GM23248 (cell line): ENCODE results near the gene PCNX4. TPM values are rescaled to one million over a fixed set of nuclear protein-coding genes. Genes with fewer than 3 reads are reported as not detected.

ENCODE experiments used
- DNase-seq: peaks from one replicate; pipeline ENCODE4 v3.0.0-alpha.2; 2015
- H2AFZ ChIP-seq: fragments of 200-600 bp; sonication (generic); 2 replicates; pipeline ENCODE4 v1.6.1; 2016; ENCODE audit warnings: antibody characterized with exemption
- H3F3A ChIP-seq: fragments of 200-600 bp; sonication (generic); 2 replicates; pipeline ENCODE4 v1.6.1; 2016; ENCODE audit warnings: mild to moderate bottlenecking, antibody characterized with exemption, mixed run types; ENCODE audit not compliant: insufficient read depth
- H3K27ac ChIP-seq: fragments of 200-600 bp; sonication (generic); 2 replicates; pipeline ENCODE4 v1.5.1; 2016; ENCODE audit warnings: mild to moderate bottlenecking
- H3K27me3 ChIP-seq: fragments of 200-600 bp; sonication (generic); replicated peaks from 2 replicates; pipeline ENCODE4 v1.6.1; 2016; ENCODE audit warnings: mild to moderate bottlenecking; ENCODE audit not compliant: insufficient read depth
- H3K36me3 ChIP-seq: fragments of 200-600 bp; sonication (generic); 2 replicates; pipeline ENCODE4 v1.6.1; 2016; ENCODE audit warnings: low read depth, mild to moderate bottlenecking
- H3K4me1 ChIP-seq: fragments of 200-600 bp; sonication (generic); 2 replicates; pipeline ENCODE4 v1.6.1; 2016; ENCODE audit warnings: mild to moderate bottlenecking; ENCODE audit not compliant: insufficient read depth
- H3K4me2 ChIP-seq: fragments of 200-600 bp; sonication (generic); one replicate; pipeline ENCODE4 v1.6.1; 2016; ENCODE audit warnings: mild to moderate bottlenecking; ENCODE audit not compliant: unreplicated experiment
- H3K4me3 ChIP-seq: fragments of 200-600 bp; sonication (generic); 2 replicates; pipeline ENCODE4 v1.5.1; 2016; ENCODE audit warnings: mild to moderate bottlenecking
- H3K79me2 ChIP-seq: fragments of 200-600 bp; sonication (generic); 2 replicates; pipeline ENCODE4 v1.6.1; 2016; ENCODE audit warnings: mild to moderate bottlenecking; ENCODE audit not compliant: insufficient read depth
- H3K9ac ChIP-seq: fragments of 200-600 bp; sonication (generic); 2 replicates; pipeline ENCODE4 v1.6.1; 2016; ENCODE audit warnings: mild to moderate bottlenecking
- H3K9me2 ChIP-seq: fragments of 200-600 bp; sonication (generic); 2 replicates; pipeline ENCODE4 v1.6.1; 2016; ENCODE audit warnings: mixed run types, mild to moderate bottlenecking, moderate library complexity; ENCODE audit not compliant: insufficient read depth
- H3K9me3 ChIP-seq: fragments of 200-600 bp; sonication (generic); one replicate; pipeline ENCODE4 v1.6.1; 2017; ENCODE audit warnings: low read depth
- H4K20me1 ChIP-seq: fragments of 200-600 bp; sonication (generic); 2 replicates; pipeline ENCODE4 v1.6.0; 2016; ENCODE audit not compliant: insufficient read depth
- EZH2 ChIP-seq: fragments of 200-600 bp; sonication (generic); IDR thresholded peaks from 2 replicates; pipeline ENCODE4 v1.6.1; 2018; ENCODE audit warnings: antibody characterized with exemption, mild to moderate bottlenecking; ENCODE audit not compliant: insufficient read depth, poor library complexity, severe bottlenecking
- EZH2phosphoT487 ChIP-seq: fragments of 200-600 bp; sonication (generic); IDR thresholded peaks from 2 replicates; pipeline ENCODE4 v1.6.1; 2018; ENCODE audit warnings: antibody characterized with exemption, moderate library complexity, mild to moderate bottlenecking, low read depth; ENCODE audit not compliant: insufficient read depth
- WGBS, 2 experiments: methylation state at CpG; one replicate each; pipeline ENCODE4 v1.1.6; 2015 to 2017; ENCODE audit warnings: low lambda C conversion rate in 2 of 2, low coverage in 1 of 2; ENCODE audit errors: missing lambda C conversion rate in 2 of 2; 5-methylcytosine and 5-hydroxymethylcytosine counted together
- in situ Hi-C: fragments of 300-500 bp; cut with MboI; formaldehyde crosslinking; loops from 2 replicates; pipeline ENCODE4 v1.15.0; 2020
- polyA plus RNA-seq: library from polyadenylated mRNA; unstranded; fragments of >200 nt; fragmentation: Nextera tagmentation; extraction: Ambion mirVana; gene quantifications from 2 replicates; pipeline ENCODE4 v1.2.1, GENCODE V29; 2016
- total RNA-seq: library from RNA; depleted of rRNA; stranded (reverse); fragments of >200 nt; shearing (Covaris generic); gene quantifications from 2 replicates; pipeline ENCODE4 v1.2.3, GENCODE V29; 2014

The PCNX4 gene
- total and polyA plus RNA-seq, 2 experiments from 2014 or later = 39.4 to 44.3 TPM

DNA sequence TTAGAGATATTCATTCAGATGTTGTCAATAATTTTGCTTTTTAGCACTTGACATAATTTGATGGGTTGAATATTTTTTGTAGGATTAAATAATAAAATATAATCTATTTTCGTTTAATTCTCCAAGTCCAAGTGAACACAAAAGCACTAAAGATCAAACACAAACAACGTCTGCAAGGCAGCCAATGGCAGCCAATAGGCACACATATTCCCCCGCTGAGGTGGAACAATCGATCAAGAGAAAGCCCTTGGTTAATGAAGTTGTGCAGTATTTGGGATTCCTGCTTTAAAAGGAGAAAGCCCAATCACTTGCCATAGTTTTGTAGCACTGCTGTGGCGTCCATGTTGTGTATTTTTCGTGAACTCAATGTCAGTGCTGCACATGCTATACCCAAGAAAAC, 72.0 kb downstream of the PCNX4 start:
- peak overlapping the region; percentile 87 for H3K4me3 ChIP-seq

DNA sequence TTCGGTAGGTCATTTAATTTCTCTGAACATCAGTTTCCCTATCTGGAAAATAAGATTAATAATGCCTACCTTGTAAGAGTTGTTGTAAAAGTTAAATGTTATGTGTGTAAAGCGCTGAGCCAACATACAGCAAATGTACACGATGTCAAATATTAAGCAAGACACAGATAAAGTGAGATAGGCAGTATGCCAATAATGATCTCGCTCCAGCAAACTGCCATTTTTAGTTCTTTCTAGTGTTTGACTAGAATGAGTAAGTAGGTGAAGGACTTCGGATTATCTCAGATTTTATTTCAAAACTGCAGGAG, 72.6 kb downstream of the PCNX4 start:
- no peaks in the 10 kb centered on the region for H3K36me3 ChIP-seq

More for the DNA sequence above, 72.0 kb downstream of the PCNX4 start:
- in situ Hi-C loops = no loop called here
- peak overlapping the region; percentile 84 for H3K4me2 ChIP-seq
- TF ChIP-seq EZH2 (no peak), EZH2phosphoT487 (no peak)
- H3K9me2 ChIP-seq = no peaks in the 10 kb centered on the region
- H3K27me3 ChIP-seq = no peaks in the 10 kb centered on the region
- H3F3A ChIP-seq = peaks cover 8% of the 10 kb centered on the region
- DNase-seq = peak; percentile 5
- WGBS, 2 experiments = 71 to 72% methylated on average over 6 of the region's 6 CpGs
- H3K4me1 ChIP-seq = peaks cover 21% of the 10 kb centered on the region
- H3K27ac ChIP-seq = no peak overlapping the region
- H3K79me2 ChIP-seq = peaks cover 53% of the 10 kb centered on the region
- H4K20me1 ChIP-seq = no peaks in the 10 kb centered on the region
- H3K36me3 ChIP-seq = no peaks in the 10 kb centered on the region
- no peak overlapping the region for H3K9ac ChIP-seq
- H2AFZ ChIP-seq = 0 out of 2 replicates have a peak overlapping the region, but pooled peaks have one; percentile 91
- no peaks in the 10 kb centered on the region for H3K9me3 ChIP-seq

DNA sequence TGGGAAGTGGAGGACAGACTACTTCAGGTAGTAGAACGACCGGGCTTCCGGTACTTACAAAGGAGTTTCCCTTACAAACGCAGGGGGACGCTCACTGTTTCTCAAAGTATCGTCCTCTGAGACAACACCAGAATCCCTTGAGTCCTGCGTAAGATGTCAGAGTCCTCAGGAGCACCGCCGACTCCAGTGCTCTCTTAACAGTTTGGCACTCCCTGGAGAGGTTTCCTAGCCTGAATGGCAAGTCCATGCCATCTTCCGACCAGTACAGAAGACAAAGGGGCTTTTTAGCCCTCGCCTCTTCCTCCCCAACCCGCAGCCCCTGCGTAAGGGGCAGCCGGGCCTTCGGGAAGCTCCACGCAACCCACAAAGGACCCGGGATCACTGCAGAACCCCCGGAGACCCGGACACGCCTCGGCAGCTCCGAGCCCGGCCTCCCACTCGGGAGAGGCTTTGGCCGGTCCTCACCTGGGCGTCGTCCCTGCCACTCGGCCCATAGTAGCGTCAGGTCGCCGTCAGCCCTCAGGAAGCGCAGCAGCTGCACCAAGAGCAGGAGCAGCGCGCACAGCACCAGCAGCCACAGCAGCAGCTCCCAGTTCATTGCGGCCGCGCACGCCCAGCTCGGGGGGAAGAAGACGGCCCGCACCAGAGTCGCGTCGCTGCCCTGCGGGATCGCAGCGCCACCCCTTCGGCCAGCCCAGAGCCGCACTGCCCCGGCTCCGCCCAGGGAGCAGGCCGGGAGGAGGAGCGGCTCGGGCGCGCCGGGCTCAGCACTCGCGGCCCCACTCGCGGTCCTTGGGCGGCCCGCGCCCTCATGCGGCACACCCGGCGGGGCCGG, 73.2 kb downstream of the PCNX4 start, which contains the start of gene DHRS7:
Gene DHRS7, minus strand, starts transcription at position 687 of the 835 bp plus-strand sequence. Its CDS starts 89 bp downstream, at position 598.
- peaks cover 8% of the 10 kb centered on the region for H3F3A ChIP-seq
- no peaks in the 10 kb centered on the region for H3K36me3 ChIP-seq
- in situ Hi-C loops = no loop called here
- DNase-seq = peak; percentile 92
- peak within 1 kb of the TSS; percentile 87 for H3K9ac ChIP-seq
- H4K20me1 ChIP-seq = no peaks in the 10 kb centered on the region
- H3K9me3 ChIP-seq = no peaks in the 10 kb centered on the region
- H3K9me2 ChIP-seq = no peaks in the 10 kb centered on the region
- WGBS, 2 experiments = 1% methylated on average over 58 to 68 of the region's 68 CpGs
- TF ChIP-seq EZH2 = no peak
- no peak for TF ChIP-seq EZH2phosphoT487
- H3K4me1 ChIP-seq = peaks cover 21% of the 10 kb centered on the region
- peak within 1 kb of the TSS; percentile 61 for H3K27ac ChIP-seq
- H3K79me2 ChIP-seq = peaks cover 41% of the 10 kb centered on the region
- H3K4me2 ChIP-seq = peak within 1 kb of the TSS; percentile 84
- H3K27me3 ChIP-seq = no peaks in the 10 kb centered on the region
- peak within 1 kb of the TSS; percentile 91 for H2AFZ ChIP-seq
- peak within 1 kb of the TSS; percentile 87 for H3K4me3 ChIP-seq

More for the DNA sequence above, 72.6 kb downstream of the PCNX4 start:
- H3K4me3 ChIP-seq = peak overlapping the region; percentile 87
- peaks cover 21% of the 10 kb centered on the region for H3K4me1 ChIP-seq
- peaks cover 47% of the 10 kb centered on the region for H3K79me2 ChIP-seq
- WGBS, 2 experiments = 20 to 22% methylated on average over 5 of the region's 5 CpGs
- in situ Hi-C loops = no loop called here
- H3K9me3 ChIP-seq = no peaks in the 10 kb centered on the region
- H3K27ac ChIP-seq = peak overlapping the region; percentile 61
- peak overlapping the region; percentile 87 for H3K9ac ChIP-seq
- no peaks in the 10 kb centered on the region for H4K20me1 ChIP-seq
- no peaks in the 10 kb centered on the region for H3K9me2 ChIP-seq
- H2AFZ ChIP-seq = peak overlapping the region; percentile 91
- no peaks in the 10 kb centered on the region for H3K27me3 ChIP-seq
- H3K4me2 ChIP-seq = peak overlapping the region; percentile 84
- H3F3A ChIP-seq = peaks cover 8% of the 10 kb centered on the region
- TF ChIP-seq EZH2phosphoT487 = no peak
- no peak for TF ChIP-seq EZH2
- no peak for DNase-seq

DNA sequence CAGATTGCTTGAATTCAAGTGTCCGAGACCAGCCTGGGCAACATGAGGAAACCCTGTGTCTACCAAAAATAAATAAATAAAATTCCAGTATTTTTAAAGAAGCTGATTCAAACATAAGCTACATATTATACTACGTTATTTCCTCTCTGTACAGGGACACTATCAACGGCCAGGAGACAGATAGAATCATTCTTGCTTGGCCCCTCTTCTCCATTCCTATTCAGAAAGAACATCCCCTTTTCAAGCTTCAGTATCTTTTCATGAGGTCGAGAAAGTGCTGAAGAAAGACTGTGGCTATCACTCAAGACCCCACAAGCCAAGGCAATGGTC, 73.8 kb downstream of the PCNX4 start:
- Histone ChIP-seq H3K4me1 (peaks cover 21% of the 10 kb centered on the region), H3K27ac (0 out of 2 replicates have a peak overlapping the region, but pooled peaks have one; percentile 16), H3F3A (peaks cover 8% of the 10 kb centered on the region), H3K4me3 (peak overlapping the region; percentile 87), H2AFZ (peak overlapping the region; percentile 91), H3K9me2 (no peaks in the 10 kb centered on the region), H3K79me2 (peaks cover 35% of the 10 kb centered on the region), H4K20me1 (no peaks in the 10 kb centered on the region), H3K9me3 (no peaks in the 10 kb centered on the region), H3K27me3 (no peaks in the 10 kb centered on the region), H3K36me3 (no peaks in the 10 kb centered on the region), H3K9ac (peak overlapping the region; percentile 87), H3K4me2 (peak overlapping the region; percentile 84)
- in situ Hi-C loops = no loop called here
- 2 to 3% methylated on average over 4 of the region's 4 CpGs for WGBS, 2 experiments
- TF ChIP-seq EZH2phosphoT487 (no peak), EZH2 (no peak)
- DNase-seq = no peak
